Tibial nerve (tissue), 4 donors: ENCODE data around the gene CASKIN2.

Experiments used
- EP300 ChIP-seq, 2 donors: sonication (generic); formaldehyde crosslinking; IDR thresholded peaks; one replicate each; pipeline ENCODE4 v1.6.1; 2017; ENCODE audit warnings: antibody characterized with exemption in 2 of 2, mild to moderate bottlenecking in 1 of 2
- POLR2A ChIP-seq, 2 donors: fragments of 450-650 bp; IDR thresholded peaks; one replicate each; pipeline ENCODE4 v1.6.1; 2017; ENCODE audit warnings: antibody characterized with exemption in 2 of 2, mild to moderate bottlenecking in 2 of 2, moderate library complexity in 2 of 2
- TF ChIP-seq, protein P1 (sequence below), 5 experiments: fragments of 200-600 bp in 3 of 5; fragments of 450-650 bp in 2 of 5; sonication (generic) in 3 of 5; IDR thresholded peaks; one replicate each; pipeline ENCODE4 v1.5.1; 2016 to 2019; ENCODE audit warnings: antibody characterized with exemption in 5 of 5, mild to moderate bottlenecking in 3 of 5, moderate library complexity in 2 of 5

DNA sequence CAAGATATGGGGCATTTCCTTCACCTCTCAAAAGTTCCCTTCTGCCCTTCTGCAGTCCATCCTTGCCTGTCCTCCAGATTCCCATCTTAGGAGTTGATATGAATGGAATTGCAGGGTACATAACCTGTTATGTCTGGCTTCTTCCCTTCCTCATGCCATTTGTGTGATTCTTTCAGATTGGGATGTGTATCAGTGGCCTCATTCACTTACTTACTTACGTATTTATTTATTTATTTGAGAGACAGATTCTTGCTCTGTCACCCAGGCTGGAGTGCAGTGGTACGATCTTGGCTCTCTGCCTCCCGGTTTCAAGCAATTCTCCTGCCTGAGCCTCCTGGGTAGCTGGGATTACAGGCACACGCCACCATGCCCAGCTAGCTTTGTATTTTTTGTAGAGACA is 65.1 kb downstream of the CASKIN2 start:
- TF ChIP-seq, protein P1, sequence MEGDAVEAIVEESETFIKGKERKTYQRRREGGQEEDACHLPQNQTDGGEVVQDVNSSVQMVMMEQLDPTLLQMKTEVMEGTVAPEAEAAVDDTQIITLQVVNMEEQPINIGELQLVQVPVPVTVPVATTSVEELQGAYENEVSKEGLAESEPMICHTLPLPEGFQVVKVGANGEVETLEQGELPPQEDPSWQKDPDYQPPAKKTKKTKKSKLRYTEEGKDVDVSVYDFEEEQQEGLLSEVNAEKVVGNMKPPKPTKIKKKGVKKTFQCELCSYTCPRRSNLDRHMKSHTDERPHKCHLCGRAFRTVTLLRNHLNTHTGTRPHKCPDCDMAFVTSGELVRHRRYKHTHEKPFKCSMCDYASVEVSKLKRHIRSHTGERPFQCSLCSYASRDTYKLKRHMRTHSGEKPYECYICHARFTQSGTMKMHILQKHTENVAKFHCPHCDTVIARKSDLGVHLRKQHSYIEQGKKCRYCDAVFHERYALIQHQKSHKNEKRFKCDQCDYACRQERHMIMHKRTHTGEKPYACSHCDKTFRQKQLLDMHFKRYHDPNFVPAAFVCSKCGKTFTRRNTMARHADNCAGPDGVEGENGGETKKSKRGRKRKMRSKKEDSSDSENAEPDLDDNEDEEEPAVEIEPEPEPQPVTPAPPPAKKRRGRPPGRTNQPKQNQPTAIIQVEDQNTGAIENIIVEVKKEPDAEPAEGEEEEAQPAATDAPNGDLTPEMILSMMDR (IDR thresholded peaks at IDR 0.05) = no peak
- no peak for TF ChIP-seq POLR2A (IDR thresholded peaks at IDR 0.05)
- TF ChIP-seq EP300 (IDR thresholded peaks at IDR 0.05) = no peak
